Vagina (tissue), 2 donors: ENCODE results near the gene RNF31. TPM values are rescaled to one million over a fixed set of nuclear protein-coding genes. Genes with fewer than 3 reads are reported as not detected.

Experiments used
- DNase-seq, 2 donors: peaks; one replicate each; pipeline ENCODE4 v3.0.0-alpha.2; 2017; ENCODE audit errors: extremely low spot score in 2 of 2
- H3K27ac ChIP-seq: fragments of 200-600 bp; sonication (generic); one replicate; pipeline ENCODE4 v1.5.1; 2019
- H3K27me3 ChIP-seq: fragments of 200-600 bp; sonication (generic); one replicate; pipeline ENCODE4 v1.5.1; 2019
- H3K36me3 ChIP-seq, 2 donors: fragments of 200-600 bp; sonication (generic); one replicate each; pipeline ENCODE4 v1.5.1; 2017 to 2019
- H3K4me1 ChIP-seq: fragments of 200-600 bp; sonication (generic); one replicate; pipeline ENCODE4 v1.5.1; 2019
- H3K4me3 ChIP-seq, 2 donors: fragments of 200-600 bp; sonication (generic); 1 replicate in 1 of 2; 2 replicates in 1 of 2; pipeline ENCODE4 v1.5.1; 2016 to 2019
- H3K9me3 ChIP-seq: fragments of 200-600 bp; sonication (generic); one replicate; pipeline ENCODE4 v1.5.1; 2019
- CTCF ChIP-seq, 3 experiments: fragments of 450-650 bp in 2 of 3; fragments of 200-600 bp in 1 of 3; sonication (generic) in 1 of 3; IDR thresholded peaks; one replicate each; pipeline ENCODE4 v1.5.1; 2017 to 2019; ENCODE audit warnings: antibody characterized with exemption in 3 of 3, mild to moderate bottlenecking in 2 of 3, moderate library complexity in 2 of 3
- POLR2A ChIP-seq, 2 donors: fragments of 450-650 bp; IDR thresholded peaks; one replicate each; pipeline ENCODE4 v1.6.1; 2017; ENCODE audit warnings: antibody characterized with exemption in 2 of 2, mild to moderate bottlenecking in 2 of 2, moderate library complexity in 2 of 2
- POLR2AphosphoS5 ChIP-seq, 2 donors: sonication (generic); formaldehyde crosslinking; IDR thresholded peaks; one replicate each; pipeline ENCODE4 v1.9.0; 2017; ENCODE audit warnings: antibody characterized with exemption in 2 of 2, mild to moderate bottlenecking in 2 of 2, low read depth in 1 of 2; ENCODE audit not compliant: insufficient read depth in 1 of 2
- intact Hi-C: fragments of 100-400 bp; cut with DNase I; formaldehyde crosslinking; loops from one replicate; pipeline ENCODE4 v1.15.1; 2023
- total RNA-seq: library from RNA; depleted of rRNA; stranded (reverse); fragments of >200 nt; gene quantifications from one replicate; pipeline ENCODE4 v1.2.3, GENCODE V29; 2016

Gene RNF31
- total RNA-seq, 1 donor from 2014 or later: 87.9 TPM

GRCh38 chr14:24114532-24115421, 32.5 kb upstream of the RNF31 start, which contains the start of the genes DCAF11 and NRL:
Gene DCAF11, plus strand, starts transcription at chr14:24114777. Its CDS starts 818 bp downstream, at chr14:24115595.
Gene NRL, minus strand, starts transcription at chr14:24114949. Its CDS starts 32,101 bp downstream, at chr14:24082848.
- peak within 1 kb of the TSS; percentile 84 to 86 for H3K4me3 ChIP-seq
- peak within 1 kb of the TSS; percentile 98 for H3K27ac ChIP-seq
- DNase-seq: peak; percentile 99 to 100
- intact Hi-C loops: loop anchor here (2.0 kb wide), 1 partner anchor 26 kb away; the partner anchor contains the start of gene EMC9
- no peaks in the 10 kb centered on the region for H3K27me3 ChIP-seq
- TF ChIP-seq POLR2AphosphoS5 (IDR thresholded peaks at IDR 0.05; ENCODE audit: insufficient read depth in 1 of 2, low read depth in 1 of 2) (peak; percentile 84 to 96), CTCF (IDR thresholded peaks at IDR 0.05) (no peak)
- peaks cover 26% of the 10 kb centered on the region for H3K4me1 ChIP-seq
- H3K9me3 ChIP-seq: no peaks in the 10 kb centered on the region
- peaks cover 0 to 27% of the 10 kb centered on the region in 2 donors for H3K36me3 ChIP-seq

- Histone ChIP-seq H3K36me3 (peaks cover 0 to 31% of the 10 kb centered on the region in 2 donors), H3K27ac (peak overlapping the region; percentile 98), H3K27me3 (no peaks in the 10 kb centered on the region), H3K9me3 (no peaks in the 10 kb centered on the region), H3K4me3 (peak overlapping the region; percentile 84 to 86), H3K4me1 (peaks cover 26% of the 10 kb centered on the region)
- TF ChIP-seq POLR2AphosphoS5 (IDR thresholded peaks at IDR 0.05; ENCODE audit: insufficient read depth in 1 of 2, low read depth in 1 of 2): no peak
- intact Hi-C loops: loop anchor here (2.0 kb wide), 1 partner anchor 25 kb away; the partner anchor contains the start of gene EMC9
- no peak for DNase-seq
These were observed 31.7 kb upstream of the RNF31 start for GRCh38 chr14:24115422-24116127.

GRCh38 chr14:24116128-24116814, 31.0 kb upstream of the RNF31 start:
- no peak for DNase-seq
- intact Hi-C loops: no loop called here
- peaks cover 0 to 38% of the 10 kb centered on the region in 2 donors for H3K36me3 ChIP-seq
- TF ChIP-seq POLR2AphosphoS5 (IDR thresholded peaks at IDR 0.05; ENCODE audit: insufficient read depth in 1 of 2, low read depth in 1 of 2) (no peak), CTCF (IDR thresholded peaks at IDR 0.05) (no peak), POLR2A (IDR thresholded peaks at IDR 0.05) (no peak)
- H3K4me3 ChIP-seq: peak overlapping the region in 1 of 2 donors; percentile 84
- H3K4me1 ChIP-seq: peaks cover 26% of the 10 kb centered on the region
- H3K27ac ChIP-seq: peak overlapping the region; percentile 98
- no peaks in the 10 kb centered on the region for H3K27me3 ChIP-seq
- H3K9me3 ChIP-seq: no peaks in the 10 kb centered on the region

GRCh38 chr14:24117179-24117578, 30.1 kb upstream of the RNF31 start:
- no peak for DNase-seq
- TF ChIP-seq POLR2A (IDR thresholded peaks at IDR 0.05) (no peak), CTCF (IDR thresholded peaks at IDR 0.05) (no peak), POLR2AphosphoS5 (IDR thresholded peaks at IDR 0.05; ENCODE audit: insufficient read depth in 1 of 2, low read depth in 1 of 2) (no peak)
- H3K27ac ChIP-seq: no peak overlapping the region
- H3K4me1 ChIP-seq: peaks cover 26% of the 10 kb centered on the region
- peaks cover 0 to 48% of the 10 kb centered on the region in 2 donors for H3K36me3 ChIP-seq
- H3K4me3 ChIP-seq: no peak overlapping the region
- no peaks in the 10 kb centered on the region for H3K9me3 ChIP-seq
- no peaks in the 10 kb centered on the region for H3K27me3 ChIP-seq
- intact Hi-C loops: no loop called here

- Histone ChIP-seq H3K27me3 (no peaks in the 10 kb centered on the region), H3K4me3 (no peak overlapping the region), H3K4me1 (peaks cover 19% of the 10 kb centered on the region), H3K9me3 (no peaks in the 10 kb centered on the region), H3K36me3 (peaks cover 0 to 63% of the 10 kb centered on the region in 2 donors), H3K27ac (no peak overlapping the region)
- TF ChIP-seq POLR2A (IDR thresholded peaks at IDR 0.05): no peak
- TF ChIP-seq CTCF (IDR thresholded peaks at IDR 0.05): no peak
- TF ChIP-seq POLR2AphosphoS5 (IDR thresholded peaks at IDR 0.05; ENCODE audit: insufficient read depth in 1 of 2, low read depth in 1 of 2): no peak
- no peak for DNase-seq
- intact Hi-C loops: no loop called here
These were observed 27.6 kb upstream of the RNF31 start for GRCh38 chr14:24119691-24120090.
